HUES6 (cell line): Measurements from ENCODE around the gene AGPS.
"Not testable (repeated sequence)": the region's sequence is repeated elsewhere in the genome, so short reads cannot be mapped to it uniquely, and the experiment has no call there.

Experiments used
- H3K27ac ChIP-seq: 2 replicates; pipeline ENCODE4 v1.7.0; 2013; ENCODE audit warnings: low read depth, mild to moderate bottlenecking, low read length, inconsistent platforms
- H3K27me3 ChIP-seq: 2 replicates; pipeline ENCODE4 v1.6.1; 2013; ENCODE audit warnings: low read length; ENCODE audit not compliant: control insufficient read depth, insufficient read depth
- H3K36me3 ChIP-seq: 2 replicates; pipeline ENCODE4 v1.6.1; 2013; ENCODE audit warnings: low read length; ENCODE audit not compliant: control insufficient read depth, insufficient read depth
- H3K4me1 ChIP-seq: 2 replicates; pipeline ENCODE4 v1.6.1; 2013; ENCODE audit warnings: low read length; ENCODE audit not compliant: control insufficient read depth, insufficient read depth
- H3K4me3 ChIP-seq: 2 replicates; pipeline ENCODE4 v1.5.1; 2013; ENCODE audit warnings: low read depth, low read length
- H3K9ac ChIP-seq: one replicate; pipeline ENCODE4 v1.6.1; 2013; ENCODE audit warnings: mild to moderate bottlenecking, low read length
- H3K9me3 ChIP-seq: 2 replicates; pipeline ENCODE4 v1.6.1; 2013; ENCODE audit warnings: low read depth, low read length; ENCODE audit not compliant: control insufficient read depth, insufficient read depth

Gene AGPS

DNA sequence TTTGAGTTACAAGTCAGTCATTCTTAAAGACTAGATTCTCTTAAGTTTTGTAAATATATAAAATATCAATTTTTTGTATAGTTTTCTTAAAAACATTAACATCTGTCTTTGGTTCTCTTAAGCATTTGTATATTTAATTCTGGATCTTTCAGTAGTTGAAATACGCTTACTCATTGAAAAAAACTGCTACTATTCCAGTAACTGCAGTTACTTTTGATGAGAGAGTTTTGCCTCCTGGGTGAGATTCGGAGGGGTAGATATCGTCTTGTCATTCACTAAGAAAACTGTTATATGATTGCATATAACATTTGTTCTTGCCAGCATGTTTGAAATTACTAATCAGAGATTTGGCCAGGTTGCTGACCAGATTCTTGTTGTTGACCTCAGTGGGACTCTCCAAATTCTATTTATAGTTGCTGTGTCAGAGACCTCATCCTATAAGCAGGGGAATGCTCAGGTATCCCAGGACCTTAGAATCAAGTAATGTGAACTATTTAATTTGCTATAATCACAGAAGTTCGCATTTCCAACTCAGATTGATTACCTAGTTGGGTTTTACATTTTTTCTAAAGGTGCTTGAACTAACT, 7.9 kb downstream of the AGPS start:
- Histone ChIP-seq H3K4me3 (no peak overlapping the region), H3K4me1 (peaks cover 17% of the 10 kb centered on the region), H3K27ac (no peak overlapping the region), H3K9me3 (no peaks in the 10 kb centered on the region), H3K27me3 (no peaks in the 10 kb centered on the region), H3K9ac (no peak overlapping the region), H3K36me3 (no peaks in the 10 kb centered on the region)

- H3K9me3 ChIP-seq = no peaks in the 10 kb centered on the region
- no peak overlapping the region for H3K27ac ChIP-seq
- H3K9ac ChIP-seq = no peak overlapping the region
- no peaks in the 10 kb centered on the region for H3K27me3 ChIP-seq
- no peaks in the 10 kb centered on the region for H3K36me3 ChIP-seq
- 0 out of 2 replicates have a peak, but pooled peaks cover 8% of the 10 kb centered on the region for H3K4me1 ChIP-seq
- H3K4me3 ChIP-seq = no peak overlapping the region
Observed at GRCh38 chr2:177402096-177402495, 9.5 kb downstream of the AGPS start.

DNA sequence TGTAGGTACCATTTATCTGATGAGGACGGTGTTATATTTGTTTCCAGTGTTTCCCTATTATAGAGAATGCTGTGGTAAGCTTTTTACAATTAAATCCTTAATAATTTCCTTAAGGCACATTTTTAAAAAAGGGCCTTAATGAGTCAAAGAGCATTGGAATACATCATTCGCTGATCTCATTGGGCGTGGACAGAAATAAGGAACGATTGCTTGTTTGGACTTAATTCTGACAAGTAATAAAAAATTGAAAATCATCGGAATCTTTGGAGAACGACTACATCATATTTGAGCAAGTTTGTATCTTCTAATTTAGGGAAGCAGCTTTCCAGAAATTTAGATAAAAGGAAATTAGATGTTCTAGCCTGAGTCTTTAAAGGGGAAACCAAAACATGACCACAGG, 11.3 kb downstream of the AGPS start:
- Histone ChIP-seq H3K9ac (no peak overlapping the region), H3K27me3 (no peaks in the 10 kb centered on the region), H3K9me3 (peaks cover 10% of the 10 kb centered on the region; the same call in 1 of the 2 replicates), H3K27ac (no peak overlapping the region), H3K4me3 (no peak overlapping the region), H3K36me3 (no peaks in the 10 kb centered on the region), H3K4me1 (0 out of 2 replicates have a peak, but pooled peaks cover 2% of the 10 kb centered on the region)

DNA sequence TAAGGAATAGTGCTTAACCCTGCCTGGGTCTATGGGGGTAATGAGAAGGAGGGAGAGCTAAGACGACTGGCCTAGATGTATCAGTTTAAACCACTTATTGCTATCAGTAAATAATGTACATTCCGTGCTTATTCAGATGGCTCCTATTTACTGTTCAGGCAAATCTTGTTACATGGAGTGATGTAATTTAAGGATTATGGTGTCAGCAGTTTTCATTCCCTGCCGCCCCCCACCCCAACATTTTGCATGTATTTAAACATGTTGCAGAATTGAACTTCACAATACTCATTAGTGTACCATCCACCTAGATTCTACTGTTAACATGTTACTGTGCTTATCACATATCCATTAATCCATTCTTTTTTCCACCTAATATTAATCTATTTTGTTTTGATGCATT, 11.7 kb downstream of the AGPS start:
- Histone ChIP-seq H3K4me3 (no peak overlapping the region), H3K4me1 (no peaks in the 10 kb centered on the region), H3K27ac (no peak overlapping the region), H3K9me3 (peaks cover 12% of the 10 kb centered on the region), H3K9ac (no peak overlapping the region), H3K36me3 (no peaks in the 10 kb centered on the region), H3K27me3 (no peaks in the 10 kb centered on the region)

- Histone ChIP-seq H3K9me3 (peaks cover 17% of the 10 kb centered on the region), H3K36me3 (no peaks in the 10 kb centered on the region), H3K27ac (no peak overlapping the region), H3K4me1 (no peaks in the 10 kb centered on the region), H3K4me3 (no peak overlapping the region), H3K27me3 (no peaks in the 10 kb centered on the region), H3K9ac (no peak overlapping the region)
Observed at GRCh38 chr2:177405029-177405692, 12.6 kb downstream of the AGPS start.

- Histone ChIP-seq H3K4me1 (no peaks in the 10 kb centered on the region), H3K9ac (no peak overlapping the region), H3K9me3 (peaks cover 17% of the 10 kb centered on the region), H3K27me3 (no peaks in the 10 kb centered on the region), H3K4me3 (no peak overlapping the region), H3K27ac (no peak overlapping the region), H3K36me3 (no peaks in the 10 kb centered on the region)
Observed at GRCh38 chr2:177406182-177406581, 13.6 kb downstream of the AGPS start.

DNA sequence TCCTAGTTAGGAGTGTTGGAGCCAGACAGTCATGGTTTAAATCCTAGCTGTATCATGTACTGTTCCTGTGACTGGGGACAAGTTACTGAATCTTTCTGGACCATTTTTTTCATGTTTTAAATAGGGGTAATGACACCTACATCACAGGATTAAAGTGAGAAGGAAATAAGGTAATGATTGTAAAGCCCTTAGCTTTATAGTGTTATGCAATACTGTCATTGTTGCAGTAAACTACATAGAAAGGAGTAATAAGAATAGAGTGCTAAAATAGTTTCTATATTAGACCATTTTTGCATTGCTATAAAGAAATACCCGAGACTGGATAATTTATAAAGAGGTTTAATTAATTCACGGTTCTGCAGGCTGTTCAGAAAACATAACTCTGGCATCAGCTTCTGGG, 14.5 kb downstream of the AGPS start:
- Histone ChIP-seq H3K9ac (no peak overlapping the region), H3K27ac (no peak overlapping the region), H3K36me3 (no peaks in the 10 kb centered on the region), H3K4me3 (no peak overlapping the region), H3K9me3 (peaks cover 17% of the 10 kb centered on the region), H3K4me1 (no peaks in the 10 kb centered on the region), H3K27me3 (no peaks in the 10 kb centered on the region)

DNA sequence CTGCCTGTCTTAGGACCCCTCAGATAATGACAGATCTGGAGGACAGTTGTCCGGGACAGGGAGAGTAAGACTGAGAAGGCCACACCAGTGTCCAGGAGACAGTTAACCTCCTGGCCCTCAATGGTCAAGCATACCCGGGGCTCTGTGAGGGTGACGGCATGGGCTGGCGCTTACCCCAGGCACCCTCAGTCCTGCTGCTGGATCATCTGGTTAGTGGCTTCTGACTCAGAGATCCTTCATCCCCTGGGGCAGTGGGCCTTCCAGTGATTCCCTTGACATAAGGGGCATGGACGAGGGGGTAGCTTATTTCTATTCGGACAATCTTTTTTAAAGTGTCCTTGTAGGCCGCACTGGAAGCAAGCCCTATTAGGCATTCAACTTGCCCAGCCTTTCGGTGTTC, 18.1 kb downstream of the AGPS start:
- H3K9ac ChIP-seq, H3K27me3 ChIP-seq, H3K27ac ChIP-seq, H3K4me1 ChIP-seq, H3K4me3 ChIP-seq, H3K36me3 ChIP-seq: not testable (repeated sequence)
- H3K9me3 ChIP-seq = peaks cover 17% of the 10 kb centered on the region

GRCh38 chr2:177413703-177414102, 21.1 kb downstream of the AGPS start:
- H3K4me3 ChIP-seq = no peak overlapping the region
- H3K36me3 ChIP-seq = no peaks in the 10 kb centered on the region
- H3K27ac ChIP-seq = no peak overlapping the region
- H3K4me1 ChIP-seq = no peaks in the 10 kb centered on the region
- peaks cover 9% of the 10 kb centered on the region; the same call in 1 of the 2 replicates for H3K9me3 ChIP-seq
- H3K27me3 ChIP-seq = no peaks in the 10 kb centered on the region
- no peak overlapping the region for H3K9ac ChIP-seq

DNA sequence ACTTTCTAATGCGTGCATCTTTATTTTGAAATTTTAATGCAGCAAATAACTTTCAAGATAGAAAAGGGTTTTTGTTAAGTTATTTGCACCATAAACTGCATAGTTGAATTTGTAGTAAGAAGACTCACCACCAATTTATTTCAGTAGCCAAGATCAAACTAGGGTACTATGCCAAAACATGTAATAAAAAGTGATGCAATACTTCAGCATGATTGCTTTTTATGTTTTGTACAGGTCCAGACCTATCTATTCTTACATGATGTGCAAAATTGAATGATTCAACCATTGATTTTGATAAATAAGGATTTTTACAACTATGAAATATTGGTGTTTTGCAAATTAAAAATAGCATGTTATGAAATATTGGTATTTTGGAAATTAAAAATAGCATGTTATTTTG, 26.7 kb downstream of the AGPS start:
- H3K9ac ChIP-seq = no peak overlapping the region
- no peaks in the 10 kb centered on the region for H3K4me1 ChIP-seq
- H3K4me3 ChIP-seq = no peak overlapping the region
- H3K27ac ChIP-seq = peak overlapping the region; percentile 19; the same call in 1 of the 2 replicates
- H3K9me3 ChIP-seq = no peaks in the 10 kb centered on the region
- H3K27me3 ChIP-seq = no peaks in the 10 kb centered on the region
- no peaks in the 10 kb centered on the region; the same call in 1 of the 2 replicates for H3K36me3 ChIP-seq

- Histone ChIP-seq H3K4me1 (no peaks in the 10 kb centered on the region), H3K27ac (no peak overlapping the region), H3K27me3 (no peaks in the 10 kb centered on the region), H3K9me3 (peaks cover 6% of the 10 kb centered on the region), H3K9ac (no peak overlapping the region), H3K36me3 (no peaks in the 10 kb centered on the region; the same call in 1 of the 2 replicates), H3K4me3 (no peak overlapping the region)
Observed at GRCh38 chr2:177422271-177422670, 29.7 kb downstream of the AGPS start.
